Right lobe of liver (tissue), 6 donors: ENCODE data around the gene ALK. TPM values are rescaled to one million over a fixed set of nuclear protein-coding genes. Genes with fewer than 3 reads are reported as not detected.
A peak's percentile ranks its signal among the peaks of the same experiment; 100 is the strongest.

Experiments
- ATAC-seq, 4 donors: fragments of 200-7000 bp; cut with Tn5 transposase; one replicate each; pipeline ENCODE4 v1.9.1; 2020; ENCODE audit warnings: mild to moderate bottlenecking in 4 of 4, moderate library complexity in 4 of 4
- DNase-seq, 3 donors: peaks; one replicate each; pipeline ENCODE4 v3.0.0-alpha.2; 2020
- H3K27ac ChIP-seq, 3 donors: fragments of 200-600 bp; one replicate each; pipeline ENCODE4 v1.8.0; 2022
- H3K27me3 ChIP-seq, 2 donors: fragments of 200-600 bp; one replicate each; pipeline ENCODE4 v1.8.0; 2022
- H3K36me3 ChIP-seq, 4 donors: fragments of 200-600 bp; sonication (generic) in 1 of 4; one replicate each; pipeline versions ENCODE4 v1.5.1 to v1.8.0; 2017 to 2022; ENCODE audit warnings: control low read depth in 1 of 4
- H3K4me1 ChIP-seq, 4 donors: fragments of 200-600 bp; sonication (generic) in 1 of 4; one replicate each; pipeline versions ENCODE4 v1.5.1 to v1.8.0; 2017 to 2022; ENCODE audit warnings: control low read depth in 1 of 4
- H3K4me3 ChIP-seq, 3 donors: fragments of 200-600 bp; one replicate each; pipeline ENCODE4 v1.8.0; 2022
- H3K9me3 ChIP-seq, 4 donors: fragments of 200-600 bp; sonication (generic) in 1 of 4; one replicate each; pipeline versions ENCODE4 v1.5.1 to v1.8.0; 2017 to 2022; ENCODE audit warnings: control low read depth in 1 of 4
- POLR2A ChIP-seq: fragments of 450-650 bp; IDR thresholded peaks from one replicate; pipeline ENCODE4 v1.6.1; 2017; ENCODE audit warnings: antibody characterized with exemption, mild to moderate bottlenecking
- WGBS: methylation state at CpG from one replicate; pipeline ENCODE4 v1.1.6; 2018; ENCODE audit warnings: low coverage, low lambda C conversion rate; ENCODE audit not compliant: insufficient coverage; ENCODE audit errors: missing lambda C conversion rate; 5-methylcytosine and 5-hydroxymethylcytosine counted together
- intact Hi-C, 2 donors: fragments of 100-400 bp; cut with DNase I; formaldehyde crosslinking; loops; one replicate each; pipeline versions ENCODE4 v1.11.2 to v1.14.1; 2022
- total RNA-seq, 6 experiments: library from RNA; depleted of rRNA in 2 of 6; stranded (reverse); fragments of >200 nt in 2 of 6; fragmentation: NEBNext Ultra II Directional in 3 of 6; extraction: Animal tissue kit (Norgen Biotek cat#: 25700) in 3 of 6; gene quantifications; one replicate each; pipeline versions ENCODE4 v1.1.0 to v1.2.4, GENCODE V29; 2016 to 2023
- TF ChIP-seq, protein P1 (sequence below), 4 donors: fragments of 200-600 bp in 3 of 4; fragments of 450-650 bp in 1 of 4; IDR thresholded peaks; one replicate each; pipeline versions ENCODE4 v1.5.1 to v1.8.0; 2016 to 2022; ENCODE audit warnings: antibody characterized with exemption in 4 of 4, mild to moderate bottlenecking in 2 of 4
- donor health status: DM: no; HTN: yes; CAD: no.
- donor health status: DM: no; HTN: no; CAD: no.
- donor health status: DM: no; HTN: no; CAD: no.
- donor health status: DM: no; HTN: yes; CAD: no.
- donor health status: DM: no; HTN: yes; CAD: no.

ALK gene
- total RNA-seq, 6 experiments from 2014 or later = 0.04 to 0.06 TPM; not detected in 4

- DNase-seq = no peak
- Histone ChIP-seq H3K4me3 (no peak overlapping the region), H3K36me3 (no peaks in the 10 kb centered on the region), H3K4me1 (no peaks in the 10 kb centered on the region), H3K9me3 (no peaks in the 10 kb centered on the region), H3K27ac (no peak overlapping the region), H3K27me3 (no peaks in the 10 kb centered on the region)
- no peak for TF ChIP-seq POLR2A
- TF ChIP-seq, protein P1, sequence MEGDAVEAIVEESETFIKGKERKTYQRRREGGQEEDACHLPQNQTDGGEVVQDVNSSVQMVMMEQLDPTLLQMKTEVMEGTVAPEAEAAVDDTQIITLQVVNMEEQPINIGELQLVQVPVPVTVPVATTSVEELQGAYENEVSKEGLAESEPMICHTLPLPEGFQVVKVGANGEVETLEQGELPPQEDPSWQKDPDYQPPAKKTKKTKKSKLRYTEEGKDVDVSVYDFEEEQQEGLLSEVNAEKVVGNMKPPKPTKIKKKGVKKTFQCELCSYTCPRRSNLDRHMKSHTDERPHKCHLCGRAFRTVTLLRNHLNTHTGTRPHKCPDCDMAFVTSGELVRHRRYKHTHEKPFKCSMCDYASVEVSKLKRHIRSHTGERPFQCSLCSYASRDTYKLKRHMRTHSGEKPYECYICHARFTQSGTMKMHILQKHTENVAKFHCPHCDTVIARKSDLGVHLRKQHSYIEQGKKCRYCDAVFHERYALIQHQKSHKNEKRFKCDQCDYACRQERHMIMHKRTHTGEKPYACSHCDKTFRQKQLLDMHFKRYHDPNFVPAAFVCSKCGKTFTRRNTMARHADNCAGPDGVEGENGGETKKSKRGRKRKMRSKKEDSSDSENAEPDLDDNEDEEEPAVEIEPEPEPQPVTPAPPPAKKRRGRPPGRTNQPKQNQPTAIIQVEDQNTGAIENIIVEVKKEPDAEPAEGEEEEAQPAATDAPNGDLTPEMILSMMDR (IDR thresholded peaks at IDR 0.05) = no peak
- intact Hi-C loops = no loop called here
- no peak for ATAC-seq
- WGBS = 63% methylated on average over 6 of the region's 6 CpGs
Observed at GRCh38 chr2:29305762-29306161, 615.6 kb downstream of the ALK start.

DNA sequence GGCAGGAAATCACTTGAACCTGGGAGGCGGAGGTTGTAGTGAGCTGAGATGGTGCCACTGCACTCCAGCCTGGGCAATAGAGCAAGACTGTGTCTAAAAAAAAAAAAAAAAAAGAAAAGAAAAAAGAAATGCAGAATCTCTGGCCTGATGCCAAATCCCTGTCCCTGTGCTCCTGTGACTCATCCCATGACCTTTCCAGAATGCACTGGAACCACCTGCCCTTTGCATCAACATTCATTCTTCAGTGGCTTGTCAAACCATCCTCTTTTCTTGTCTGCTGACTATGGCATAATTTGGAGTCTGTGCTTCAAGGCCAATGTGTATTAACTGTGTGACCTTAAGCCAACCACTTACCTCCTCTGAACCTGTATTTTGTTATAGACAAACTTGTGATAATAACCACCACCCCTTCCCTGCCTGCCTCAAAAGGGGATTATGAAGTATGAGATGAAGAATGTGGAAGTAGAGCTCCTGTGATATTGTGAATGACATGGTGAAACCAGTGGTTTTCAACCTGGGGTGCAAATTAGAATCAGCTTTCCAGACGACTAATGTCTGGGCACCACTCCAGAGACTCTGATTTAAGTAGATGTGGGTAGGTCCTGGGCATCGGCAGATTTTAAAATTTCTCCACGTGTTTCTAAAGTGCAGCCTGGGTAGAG, 616.9 kb downstream of the ALK start:
- TF ChIP-seq POLR2A = no peak
- TF ChIP-seq, protein P1 (IDR thresholded peaks at IDR 0.05) = no peak
- WGBS = 63% methylated on average over 2 of the region's 4 CpGs

GRCh38 chr2:29296585-29296984, 624.8 kb downstream of the ALK start:
- Histone ChIP-seq H3K27me3 (no peaks in the 10 kb centered on the region), H3K4me1 (no peaks in the 10 kb centered on the region), H3K4me3 (no peak overlapping the region), H3K27ac (no peak overlapping the region), H3K36me3 (no peaks in the 10 kb centered on the region), H3K9me3 (no peaks in the 10 kb centered on the region)
- intact Hi-C loops = no loop called here
- 47% methylated on average over 3 of the region's 10 CpGs for WGBS
- DNase-seq (no peak), ATAC-seq (no peak)
- TF ChIP-seq, protein P1 (IDR thresholded peaks at IDR 0.05) = no peak
- TF ChIP-seq POLR2A = no peak

More for the DNA sequence above, 616.9 kb downstream of the ALK start:
- DNase-seq (no peak), ATAC-seq (peak in 1 of 4 donors; percentile 26)
- no peak overlapping the region for H3K27ac ChIP-seq
- no peaks in the 10 kb centered on the region for H3K27me3 ChIP-seq
- intact Hi-C loops = no loop called here
- H3K36me3 ChIP-seq = no peaks in the 10 kb centered on the region
- no peaks in the 10 kb centered on the region for H3K9me3 ChIP-seq
- no peak overlapping the region for H3K4me3 ChIP-seq
- H3K4me1 ChIP-seq = no peaks in the 10 kb centered on the region

DNA sequence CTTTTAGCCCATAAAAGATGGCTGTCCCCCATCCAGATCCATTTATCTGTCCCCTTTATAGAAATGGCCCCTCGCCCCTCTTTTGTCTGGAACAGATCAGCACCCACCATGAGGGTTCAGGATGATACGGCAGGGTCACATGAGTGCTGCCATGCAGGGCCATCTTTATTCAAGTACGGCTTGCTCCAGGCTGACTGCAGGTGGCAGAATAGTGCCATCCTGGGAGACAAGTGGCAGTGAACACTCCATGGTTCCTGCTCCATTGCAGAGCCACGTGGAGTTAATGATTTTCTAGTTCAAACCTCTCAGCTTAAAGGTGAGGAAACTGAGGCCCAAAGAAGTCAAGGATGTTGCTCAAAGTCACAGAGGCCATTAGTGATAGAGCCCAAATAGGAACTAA, 625.5 kb downstream of the ALK start:
- intact Hi-C loops = no loop called here
- H3K27me3 ChIP-seq = no peaks in the 10 kb centered on the region
- no peak overlapping the region for H3K27ac ChIP-seq
- TF ChIP-seq POLR2A = no peak
- TF ChIP-seq, protein P1 (IDR thresholded peaks at IDR 0.05) = peak in 2 of 4 donors; percentile 17 to 40
- 20% methylated on average over 4 of the region's 4 CpGs for WGBS
- no peak for DNase-seq
- no peaks in the 10 kb centered on the region for H3K9me3 ChIP-seq
- ATAC-seq = peak in 2 of 4 donors; percentile 40 to 47
- no peaks in the 10 kb centered on the region for H3K4me1 ChIP-seq
- H3K4me3 ChIP-seq = no peak overlapping the region
- no peaks in the 10 kb centered on the region for H3K36me3 ChIP-seq
